Measurements from ENCODE around the gene SYNE1.

GRCh38 chr6:152147269-152147668 is 489.9 kb downstream of the SYNE1 start:
- no peak for TF ChIP-seq CTCF (IDR thresholded peaks at IDR 0.05; ENCODE audit: poor library complexity, severe bottlenecking)
- no peak for TF ChIP-seq EP300 (conservative IDR thresholded peaks at IDR 0.05; ENCODE audit: poor library complexity, severe bottlenecking)
- TF ChIP-seq POLR2AphosphoS5 (IDR thresholded peaks at IDR 0.05) = no peak
- TF ChIP-seq EZH2 (IDR thresholded peaks at IDR 0.05; ENCODE audit: borderline replicate concordance, insufficient read depth, low read length, poor library complexity, severe bottlenecking) = no peak
- TF ChIP-seq MXI1 (conservative IDR thresholded peaks at IDR 0.05; ENCODE audit: poor library complexity, severe bottlenecking) = no peak
- no peak for TF ChIP-seq REST (IDR thresholded peaks at IDR 0.05; ENCODE audit: borderline replicate concordance)
- no peak for TF ChIP-seq SMC3 (conservative IDR thresholded peaks at IDR 0.05; ENCODE audit: poor library complexity)
- no peak for TF ChIP-seq RAD21 (conservative IDR thresholded peaks at IDR 0.05)
